Prostate gland (tissue), 2 donors: ENCODE data around the gene CDHR5. TPM values are rescaled to one million over a fixed set of nuclear protein-coding genes. Genes with fewer than 3 reads are reported as not detected.

Experiments
- DNase-seq: peaks from one replicate; pipeline ENCODE4 v3.0.0-alpha.2; 2019; ENCODE audit warnings: low spot score
- H3K27ac ChIP-seq, 2 donors: fragments of 200-600 bp; sonication (generic); 2 replicates each; pipeline ENCODE4 v1.5.1; 2017 to 2019
- H3K27me3 ChIP-seq: fragments of 200-600 bp; sonication (generic); replicated peaks from 2 replicates; pipeline ENCODE4 v1.5.1; 2019; ENCODE audit not compliant: insufficient read depth
- H3K36me3 ChIP-seq, 2 donors: fragments of 200-600 bp; sonication (generic); 1 replicate in 1 of 2; 2 replicates in 1 of 2; pipeline versions ENCODE4 v1.5.1 to v1.8.1; 2017 to 2019
- H3K4me1 ChIP-seq: fragments of 200-600 bp; sonication (generic); replicated peaks from 2 replicates; pipeline ENCODE4 v1.5.1; 2019
- H3K4me3 ChIP-seq, 2 donors: fragments of 200-600 bp; sonication (generic); 2 replicates each; pipeline ENCODE4 v1.5.1; 2017 to 2019
- H3K9me3 ChIP-seq: fragments of 200-600 bp; sonication (generic); 2 replicates; pipeline ENCODE4 v1.5.1; 2017
- POLR2A ChIP-seq: fragments of 450-650 bp; IDR thresholded peaks from one replicate; pipeline ENCODE4 v1.6.1; 2016; ENCODE audit warnings: antibody characterized with exemption, mild to moderate bottlenecking
- POLR2AphosphoS5 ChIP-seq: sonication (generic); formaldehyde crosslinking; IDR thresholded peaks from one replicate; pipeline ENCODE4 v1.6.1; 2017; ENCODE audit warnings: antibody characterized with exemption
- WGBS: methylation state at CpG from one replicate; pipeline ENCODE4 v1.1.5; 2018; 5-methylcytosine and 5-hydroxymethylcytosine counted together
- intact Hi-C: fragments of 100-400 bp; cut with DNase I; formaldehyde crosslinking; loops from one replicate; pipeline ENCODE4 v1.14.2; 2022
- total RNA-seq, 2 donors: library from RNA; depleted of rRNA; stranded (reverse); fragments of >200 nt; gene quantifications; one replicate each; pipeline ENCODE4 v1.1.0, GENCODE V29; 2016
- TF ChIP-seq, protein P1 (sequence below), 4 experiments: fragments of 200-600 bp in 2 of 4; fragments of 450-650 bp in 2 of 4; sonication (generic) in 2 of 4; IDR thresholded peaks; 1 replicate in 3 of 4; 2 replicates in 1 of 4; pipeline ENCODE4 v1.5.1; 2016 to 2019; ENCODE audit warnings: antibody characterized with exemption in 4 of 4, mild to moderate bottlenecking in 2 of 4, moderate library complexity in 2 of 4

The CDHR5 gene
- total RNA-seq, 2 donors from 2014 or later = 0.34 TPM; not detected in 1

DNA sequence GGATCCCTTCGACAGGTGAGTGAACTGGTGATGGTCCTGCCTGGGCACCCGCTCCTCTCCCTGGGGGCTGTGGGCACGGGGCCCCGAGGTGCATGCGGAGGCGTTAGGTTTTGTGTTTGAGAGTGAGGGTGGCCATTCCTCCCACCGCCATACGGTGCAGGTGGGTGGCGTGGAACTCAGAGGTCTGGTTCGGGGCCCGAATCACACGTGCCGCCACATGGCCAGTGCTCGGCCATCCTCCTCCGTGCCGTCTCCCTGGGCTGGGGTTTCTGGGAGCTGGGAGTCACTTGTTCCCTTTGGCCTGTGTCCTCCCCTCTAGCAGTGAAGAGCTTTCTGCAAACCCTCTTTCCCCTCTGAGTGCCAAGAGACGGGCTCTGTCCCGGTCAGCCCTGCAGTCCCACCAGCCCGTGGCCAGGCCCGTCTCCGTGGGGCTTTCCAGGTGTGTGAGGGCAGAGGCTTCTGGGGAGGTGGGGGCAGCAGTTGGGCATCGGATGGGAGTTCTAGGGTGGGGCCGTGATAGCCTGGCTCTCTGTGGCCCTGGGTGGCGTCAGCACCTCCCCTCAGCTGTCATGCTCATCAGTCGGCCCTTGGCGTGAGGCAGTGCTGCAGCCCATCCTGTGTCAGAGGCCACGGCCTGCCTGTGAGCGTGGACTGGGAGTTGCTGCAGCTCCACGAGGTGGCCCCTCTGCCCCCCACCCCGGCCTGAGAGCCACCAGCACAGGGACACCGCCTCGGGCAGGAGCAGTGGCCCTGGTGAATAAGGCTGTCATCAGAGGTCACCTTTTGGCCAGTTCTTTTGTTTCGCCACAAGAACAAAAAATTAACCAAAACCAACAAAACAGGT, 19.2 kb downstream of the CDHR5 start:
- Histone ChIP-seq H3K4me3 (no peak overlapping the region), H3K36me3 (peaks cover 33 to 41% of the 10 kb centered on the region in 2 donors), H3K4me1 (no peaks in the 10 kb centered on the region), H3K27me3 (no peaks in the 10 kb centered on the region), H3K27ac (peak overlapping the region in 1 of 2 donors; percentile 35), H3K9me3 (no peaks in the 10 kb centered on the region)
- TF ChIP-seq POLR2AphosphoS5 (no peak), POLR2A (no peak)
- TF ChIP-seq, protein P1, sequence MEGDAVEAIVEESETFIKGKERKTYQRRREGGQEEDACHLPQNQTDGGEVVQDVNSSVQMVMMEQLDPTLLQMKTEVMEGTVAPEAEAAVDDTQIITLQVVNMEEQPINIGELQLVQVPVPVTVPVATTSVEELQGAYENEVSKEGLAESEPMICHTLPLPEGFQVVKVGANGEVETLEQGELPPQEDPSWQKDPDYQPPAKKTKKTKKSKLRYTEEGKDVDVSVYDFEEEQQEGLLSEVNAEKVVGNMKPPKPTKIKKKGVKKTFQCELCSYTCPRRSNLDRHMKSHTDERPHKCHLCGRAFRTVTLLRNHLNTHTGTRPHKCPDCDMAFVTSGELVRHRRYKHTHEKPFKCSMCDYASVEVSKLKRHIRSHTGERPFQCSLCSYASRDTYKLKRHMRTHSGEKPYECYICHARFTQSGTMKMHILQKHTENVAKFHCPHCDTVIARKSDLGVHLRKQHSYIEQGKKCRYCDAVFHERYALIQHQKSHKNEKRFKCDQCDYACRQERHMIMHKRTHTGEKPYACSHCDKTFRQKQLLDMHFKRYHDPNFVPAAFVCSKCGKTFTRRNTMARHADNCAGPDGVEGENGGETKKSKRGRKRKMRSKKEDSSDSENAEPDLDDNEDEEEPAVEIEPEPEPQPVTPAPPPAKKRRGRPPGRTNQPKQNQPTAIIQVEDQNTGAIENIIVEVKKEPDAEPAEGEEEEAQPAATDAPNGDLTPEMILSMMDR (IDR thresholded peaks at IDR 0.05) = no peak
- intact Hi-C loops = no loop called here
- 93% methylated on average over 33 of the region's 33 CpGs for WGBS
- no peak for DNase-seq

DNA sequence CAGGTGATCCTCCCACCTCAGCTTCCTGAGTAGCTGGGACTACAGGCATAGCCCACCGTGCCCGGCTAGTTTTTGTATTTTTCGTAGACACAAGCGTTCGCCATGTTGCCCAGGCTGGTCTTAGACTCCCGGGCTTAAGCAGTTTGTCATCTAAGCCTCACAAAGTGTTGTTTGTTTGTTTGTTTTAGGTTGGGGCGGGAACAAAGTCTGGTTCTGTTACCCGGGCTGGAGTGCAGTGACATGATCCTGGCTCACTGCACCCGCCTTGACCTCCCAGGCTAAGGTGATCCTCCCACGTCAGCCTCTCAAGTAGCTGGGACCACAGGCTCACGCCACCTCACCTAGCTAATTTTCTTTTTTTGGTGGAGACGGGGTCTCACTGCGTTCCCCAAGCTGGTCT, 21.6 kb downstream of the CDHR5 start:
- 92% methylated on average over 13 of the region's 13 CpGs for WGBS
- Histone ChIP-seq H3K27me3 (no peaks in the 10 kb centered on the region), H3K4me3 (no peak overlapping the region), H3K4me1 (no peaks in the 10 kb centered on the region), H3K27ac (no peak overlapping the region), H3K36me3 (peaks cover 26 to 49% of the 10 kb centered on the region in 2 donors), H3K9me3 (no peaks in the 10 kb centered on the region)
- DNase-seq = no peak
- TF ChIP-seq POLR2A = no peak
- intact Hi-C loops = no loop called here

DNA sequence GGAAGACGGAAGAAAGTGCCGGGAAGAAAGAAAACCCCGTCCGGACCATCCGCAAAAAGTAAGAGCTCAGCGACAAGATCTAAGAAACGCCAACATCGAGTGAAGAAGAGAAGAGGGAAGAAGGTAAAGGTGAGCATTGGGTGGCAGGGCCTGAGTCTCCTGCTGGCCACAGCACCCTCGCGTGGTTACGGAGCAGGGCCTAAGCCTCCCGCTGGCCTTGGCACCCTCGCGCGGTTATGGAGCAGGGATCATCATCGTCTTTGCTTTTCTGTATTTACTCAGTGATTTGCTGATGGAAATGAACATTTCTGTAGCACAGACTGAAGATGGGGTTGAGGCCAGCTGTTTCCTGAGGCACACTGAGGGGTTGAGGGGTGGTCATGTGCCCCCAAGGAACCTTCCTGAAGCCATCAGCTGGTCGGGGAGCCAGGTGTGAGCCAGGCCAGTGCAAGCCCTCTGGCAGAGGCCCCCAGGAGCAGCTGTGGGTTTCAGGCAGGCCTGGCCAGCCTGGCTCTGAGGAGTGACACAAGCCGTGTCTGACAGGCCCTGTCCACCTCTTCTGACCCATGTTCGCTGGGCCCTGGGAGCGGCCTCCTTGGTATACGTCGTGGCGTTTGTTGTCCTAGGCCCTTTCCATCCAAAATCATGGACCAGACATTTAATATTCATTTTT, 23.0 kb downstream of the CDHR5 start:
- H3K4me3 ChIP-seq = no peak overlapping the region
- 91% methylated on average over 23 of the region's 23 CpGs for WGBS
- no peaks in the 10 kb centered on the region for H3K4me1 ChIP-seq
- no peak overlapping the region for H3K27ac ChIP-seq
- DNase-seq = no peak
- no peaks in the 10 kb centered on the region for H3K9me3 ChIP-seq
- no peaks in the 10 kb centered on the region for H3K27me3 ChIP-seq
- intact Hi-C loops = no loop called here
- H3K36me3 ChIP-seq = peaks cover 22 to 47% of the 10 kb centered on the region in 2 donors
- TF ChIP-seq, protein P1 (IDR thresholded peaks at IDR 0.05) = no peak
- no peak for TF ChIP-seq POLR2A
- TF ChIP-seq POLR2AphosphoS5 = no peak

DNA sequence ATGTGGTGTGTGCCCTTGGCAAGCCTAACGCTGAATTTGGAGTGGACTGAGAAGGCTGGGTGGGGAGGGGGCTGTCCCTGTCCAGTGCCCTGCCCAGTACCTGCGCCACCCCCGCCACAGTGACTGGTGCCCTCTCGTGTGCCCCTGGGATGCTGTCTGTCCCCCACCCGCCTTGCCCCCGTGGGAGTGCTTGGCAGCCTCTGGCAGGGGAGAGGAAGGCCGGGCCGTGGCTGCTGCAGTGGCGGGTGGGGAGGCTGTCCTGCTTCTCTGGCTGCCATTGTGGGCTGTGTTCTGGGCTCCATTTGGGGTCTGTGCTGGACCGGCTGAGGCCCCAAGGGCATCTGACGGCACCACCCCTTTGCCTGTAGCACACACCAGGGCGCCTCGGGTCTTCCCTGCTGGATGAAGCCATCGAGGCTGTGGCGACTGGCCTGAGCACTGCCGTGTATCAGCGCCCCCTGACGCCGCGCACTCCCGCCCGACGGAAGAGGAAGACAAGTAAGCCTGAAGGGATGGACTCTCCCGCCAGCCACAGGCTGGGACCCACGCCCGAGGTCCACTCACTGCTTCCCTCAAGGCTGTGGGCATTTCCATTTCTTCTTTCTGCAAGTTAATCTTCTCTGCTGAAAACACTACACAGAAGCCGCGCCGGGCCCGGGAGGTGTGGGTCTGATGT, 26.6 kb downstream of the CDHR5 start:
- Histone ChIP-seq H3K27me3 (no peaks in the 10 kb centered on the region), H3K4me3 (no peak overlapping the region), H3K36me3 (peaks cover 7 to 41% of the 10 kb centered on the region in 2 donors), H3K27ac (no peak overlapping the region), H3K9me3 (no peaks in the 10 kb centered on the region), H3K4me1 (no peaks in the 10 kb centered on the region)
- 90% methylated on average over 30 of the region's 30 CpGs for WGBS
- intact Hi-C loops = no loop called here
- DNase-seq = no peak
- TF ChIP-seq POLR2A (no peak), POLR2AphosphoS5 (no peak)
- TF ChIP-seq, protein P1 (IDR thresholded peaks at IDR 0.05) = no peak

DNA sequence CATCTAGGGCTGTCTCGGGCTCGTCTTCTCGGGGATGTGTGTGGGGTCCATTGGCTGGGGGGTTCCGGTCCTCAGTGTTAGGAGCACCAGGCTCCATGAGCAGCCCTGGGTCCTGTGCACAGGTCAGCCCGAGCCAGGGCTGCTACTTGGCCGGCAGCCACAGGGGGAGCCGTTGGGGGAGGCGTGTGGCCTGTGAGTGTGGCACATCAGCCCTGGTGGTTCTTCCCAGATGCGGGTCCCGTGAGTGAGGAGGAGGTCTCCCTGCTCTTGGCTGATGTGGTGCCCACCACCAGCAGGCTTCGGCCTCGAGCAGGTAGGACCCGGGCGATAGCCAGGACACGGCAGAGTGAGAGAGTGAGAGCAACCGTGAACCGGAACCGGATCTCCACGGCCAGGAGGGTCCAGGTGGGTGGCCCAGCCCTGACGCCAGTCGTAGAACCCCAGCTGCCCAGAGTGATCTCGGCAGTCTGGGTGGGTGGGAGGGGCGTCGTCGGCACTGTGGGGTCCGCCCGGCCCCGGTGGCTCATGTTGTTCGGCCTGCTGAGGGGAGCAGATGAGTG, 27.5 kb downstream of the CDHR5 start:
- H3K36me3 ChIP-seq = peaks cover 15 to 39% of the 10 kb centered on the region in 2 donors
- no peak overlapping the region for H3K27ac ChIP-seq
- no peaks in the 10 kb centered on the region for H3K9me3 ChIP-seq
- H3K4me3 ChIP-seq = no peak overlapping the region
- WGBS = 87% methylated on average over 29 of the region's 29 CpGs
- intact Hi-C loops = no loop called here
- TF ChIP-seq POLR2A (no peak), POLR2AphosphoS5 (no peak)
- TF ChIP-seq, protein P1 (IDR thresholded peaks at IDR 0.05) = no peak
- DNase-seq = no peak
- H3K4me1 ChIP-seq = no peaks in the 10 kb centered on the region
- H3K27me3 ChIP-seq = no peaks in the 10 kb centered on the region
